HL-60 (cell line): ENCODE results near the gene UBXN7.
"Not testable (repeated sequence)": the region's sequence is repeated elsewhere in the genome, so short reads cannot be mapped to it uniquely, and the experiment has no call there.

ENCODE experiments used
- DNase-seq, 2 experiments: peaks; one replicate each; pipeline ENCODE4 v3.0.0-alpha.2; 2010 to 2020; ENCODE audit warnings: low read depth in 1 of 2, low spot score in 1 of 2
- H3K27ac ChIP-seq: fragments of 250-450 bp; sonication (Bioruptor Pico); replicated peaks from 2 replicates; pipeline ENCODE4 v1.5.1; 2020; ENCODE audit warnings: mild to moderate bottlenecking, moderate library complexity
- H3K27me3 ChIP-seq: fragments of 250-450 bp; sonication (Bioruptor Pico); 2 replicates; pipeline ENCODE4 v1.5.1; 2021; ENCODE audit warnings: mild to moderate bottlenecking, moderate library complexity; ENCODE audit not compliant: insufficient read depth, poor library complexity, severe bottlenecking
- H3K4me3 ChIP-seq: replicated peaks from 2 replicates; pipeline ENCODE4 v1.5.1; 2011; ENCODE audit warnings: mild to moderate bottlenecking, control low read depth, low read length; ENCODE audit not compliant: insufficient read depth
- CTCF ChIP-seq: IDR thresholded peaks from one replicate; pipeline ENCODE4 v1.5.1; 2011; ENCODE audit warnings: low read length, control low read depth, inconsistent platforms; ENCODE audit not compliant: insufficient read depth
- GABPA ChIP-seq: IDR thresholded peaks from 2 replicates; pipeline ENCODE4 v1.6.1; 2012; ENCODE audit warnings: low read depth
- POLR2AphosphoS5 ChIP-seq: IDR thresholded peaks from 2 replicates; pipeline ENCODE4 v1.6.1; 2012; ENCODE audit warnings: low read depth
- REST ChIP-seq: IDR thresholded peaks from 2 replicates; pipeline ENCODE4 v1.6.1; 2012; ENCODE audit warnings: low read depth; ENCODE audit not compliant: insufficient replicate concordance
- SPI1 ChIP-seq: IDR thresholded peaks from 2 replicates; pipeline ENCODE4 v1.6.1; 2012; ENCODE audit warnings: low read depth, mild to moderate bottlenecking, borderline replicate concordance

The UBXN7 gene

DNA sequence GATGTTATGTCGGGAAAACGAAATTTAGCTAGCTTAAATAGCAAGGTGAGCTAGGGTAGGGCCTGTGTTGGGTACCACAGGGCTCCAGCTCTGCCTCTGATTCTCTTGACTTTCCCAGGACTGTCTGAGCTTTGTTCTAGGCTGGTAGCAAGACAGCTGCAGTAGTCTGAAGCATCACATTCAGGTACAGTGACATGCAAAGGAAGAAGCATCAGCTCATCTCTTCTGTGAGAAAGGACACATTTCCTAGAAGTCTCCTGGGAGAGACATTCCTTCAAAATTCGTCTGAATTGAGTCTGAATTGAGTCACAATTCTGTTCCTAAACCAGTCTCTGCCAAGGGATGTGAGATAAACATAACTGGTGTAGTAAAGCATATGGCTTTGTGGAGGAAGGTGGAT is 8.5 kb upstream of the UBXN7 start:
- DNase-seq = no peak
- Histone ChIP-seq H3K27ac (no peak overlapping the region), H3K4me3 (no peak overlapping the region), H3K27me3 (no peaks in the 10 kb centered on the region)
- TF ChIP-seq SPI1 = no peak
- TF ChIP-seq GABPA = no peak
- no peak for TF ChIP-seq CTCF
- no peak for TF ChIP-seq REST
- no peak for TF ChIP-seq POLR2AphosphoS5

DNA sequence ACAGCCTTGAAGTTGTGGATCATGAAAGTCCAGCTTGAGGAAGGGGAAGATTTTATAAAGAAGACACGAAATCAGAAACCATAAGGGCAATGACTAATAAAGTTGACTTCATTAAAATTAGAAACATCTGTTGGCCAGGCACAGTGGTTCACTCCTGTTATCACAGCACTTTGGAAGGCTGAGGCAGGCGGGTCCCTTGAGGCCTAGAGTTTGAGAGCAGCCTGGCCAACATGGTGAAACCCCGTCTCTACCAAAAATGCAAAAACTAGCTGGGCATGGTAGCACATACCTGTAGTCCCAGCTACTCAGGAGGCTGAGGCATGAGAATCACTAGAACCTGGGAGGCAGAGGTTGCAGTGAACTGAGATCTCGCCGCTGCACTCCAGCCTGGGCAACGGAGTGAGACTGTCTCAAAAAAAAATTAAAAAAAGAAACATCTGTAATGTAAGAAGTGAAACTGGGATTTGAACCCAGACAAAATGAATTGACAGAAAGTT is 7.9 kb upstream of the UBXN7 start:
- Histone ChIP-seq H3K27ac (no peak overlapping the region), H3K4me3 (no peak overlapping the region), H3K27me3 (no peaks in the 10 kb centered on the region)
- DNase-seq = no peak
- TF ChIP-seq CTCF (no peak), POLR2AphosphoS5 (no peak)

DNA sequence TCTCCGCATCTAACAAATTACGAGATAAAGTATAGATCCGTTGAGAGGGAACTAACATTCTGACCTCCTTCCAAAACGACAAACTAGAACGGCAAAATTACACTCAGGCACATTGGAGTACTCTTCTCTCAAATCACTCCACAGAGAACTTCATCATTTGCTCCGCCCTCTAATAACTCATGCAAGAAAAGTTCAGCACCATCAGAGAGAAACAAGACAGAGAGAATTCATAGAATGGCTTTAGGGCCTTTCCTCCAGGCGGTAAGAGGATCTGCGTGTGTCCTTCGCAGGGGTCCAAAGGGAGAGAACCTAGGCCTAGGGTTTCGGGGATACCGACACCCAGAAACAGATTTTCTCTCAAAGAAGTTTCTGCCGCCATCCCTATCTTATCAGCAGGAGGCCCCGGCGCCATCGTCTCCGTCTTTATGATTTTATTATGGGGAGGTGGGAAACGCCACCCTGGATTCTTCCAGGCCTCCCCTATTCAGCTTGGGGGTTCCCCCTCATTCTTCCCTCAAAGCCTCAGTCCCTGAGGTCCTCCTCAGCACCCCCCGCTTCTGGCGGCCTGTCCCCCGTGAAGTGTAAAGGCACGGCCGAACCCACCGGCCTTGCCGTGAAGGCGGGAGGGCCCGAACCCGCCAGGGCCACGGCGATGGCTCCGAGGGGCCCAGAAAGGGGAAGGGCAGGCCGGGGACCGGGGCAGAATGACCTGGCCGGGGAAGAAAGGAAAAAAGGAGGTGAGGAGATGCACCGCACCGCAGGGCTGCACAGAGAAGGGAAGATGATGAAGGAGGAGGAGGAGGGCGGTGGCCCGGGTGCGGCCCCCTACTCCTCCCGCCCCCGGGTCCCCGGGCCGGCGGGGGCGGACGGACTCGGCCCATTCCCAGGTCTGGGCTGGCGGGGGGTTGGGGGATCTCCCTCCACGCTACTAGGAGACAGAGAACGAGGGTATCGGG is 768 bp downstream of the UBXN7 start:
- TF ChIP-seq SPI1 = peak; percentile 61; the same call in 1 of the 2 replicates
- TF ChIP-seq REST = peak; percentile 25
- TF ChIP-seq POLR2AphosphoS5 = no peak
- TF ChIP-seq GABPA = no peak
- H3K27me3 ChIP-seq = no peaks in the 10 kb centered on the region
- peak overlapping the region; percentile 80 for H3K27ac ChIP-seq
- H3K4me3 ChIP-seq = peak overlapping the region; percentile 99
- DNase-seq = peak in 1 of 2 experiments; percentile 45

GRCh38 chr3:196428041-196428440 is 4.2 kb downstream of the UBXN7 start:
- no peaks in the 10 kb centered on the region for H3K27me3 ChIP-seq
- no peak for DNase-seq
- no peak overlapping the region for H3K4me3 ChIP-seq
- no peak overlapping the region for H3K27ac ChIP-seq
- no peak for TF ChIP-seq POLR2AphosphoS5
- TF ChIP-seq CTCF = no peak
- TF ChIP-seq SPI1 = no peak
- TF ChIP-seq REST = no peak
- no peak for TF ChIP-seq GABPA

- not testable (repeated sequence) for DNase-seq, H3K27me3 ChIP-seq, H3K27ac ChIP-seq
Measured at GRCh38 chr3:196424421-196424820, 7.8 kb downstream of the UBXN7 start.

More at GRCh38 chr3:196424421-196424820, 7.8 kb downstream of the UBXN7 start:
- not testable (repeated sequence) for H3K4me3 ChIP-seq
